ENCODE measurements around the gene ZCCHC24. TPM values are rescaled to one million over a fixed set of nuclear protein-coding genes. Genes with fewer than 3 reads are reported as not detected.

Gene ZCCHC24
- total RNA-seq, 1 donor from 2014 or later: 34.7 TPM

GRCh38 chr10:79468015-79468560, 22.7 kb upstream of the ZCCHC24 start:
- Histone ChIP-seq H3K27me3 (ENCODE audit: low read depth) (no peaks in the 10 kb centered on the region), H3K27ac (peak overlapping the region; percentile 14), H3K4me1 (peaks cover 20% of the 10 kb centered on the region), H3K9me3 (no peaks in the 10 kb centered on the region), H3K4me3 (no peak overlapping the region), H3K36me3 (no peaks in the 10 kb centered on the region)
- TF ChIP-seq, protein P1, sequence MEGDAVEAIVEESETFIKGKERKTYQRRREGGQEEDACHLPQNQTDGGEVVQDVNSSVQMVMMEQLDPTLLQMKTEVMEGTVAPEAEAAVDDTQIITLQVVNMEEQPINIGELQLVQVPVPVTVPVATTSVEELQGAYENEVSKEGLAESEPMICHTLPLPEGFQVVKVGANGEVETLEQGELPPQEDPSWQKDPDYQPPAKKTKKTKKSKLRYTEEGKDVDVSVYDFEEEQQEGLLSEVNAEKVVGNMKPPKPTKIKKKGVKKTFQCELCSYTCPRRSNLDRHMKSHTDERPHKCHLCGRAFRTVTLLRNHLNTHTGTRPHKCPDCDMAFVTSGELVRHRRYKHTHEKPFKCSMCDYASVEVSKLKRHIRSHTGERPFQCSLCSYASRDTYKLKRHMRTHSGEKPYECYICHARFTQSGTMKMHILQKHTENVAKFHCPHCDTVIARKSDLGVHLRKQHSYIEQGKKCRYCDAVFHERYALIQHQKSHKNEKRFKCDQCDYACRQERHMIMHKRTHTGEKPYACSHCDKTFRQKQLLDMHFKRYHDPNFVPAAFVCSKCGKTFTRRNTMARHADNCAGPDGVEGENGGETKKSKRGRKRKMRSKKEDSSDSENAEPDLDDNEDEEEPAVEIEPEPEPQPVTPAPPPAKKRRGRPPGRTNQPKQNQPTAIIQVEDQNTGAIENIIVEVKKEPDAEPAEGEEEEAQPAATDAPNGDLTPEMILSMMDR (IDR thresholded peaks at IDR 0.05): no peak
- ATAC-seq: peak; percentile 31 to 39
- no peak for DNase-seq
- intact Hi-C loops (cut with DNase I): loop anchor here (10.0 kb wide), 1 partner anchor 93 kb away; no protein-coding TSS in a partner anchor

GRCh38 chr10:79465341-79465740, 19.9 kb upstream of the ZCCHC24 start:
- Histone ChIP-seq H3K4me3 (no peak overlapping the region), H3K27ac (no peak overlapping the region), H3K27me3 (ENCODE audit: low read depth) (no peaks in the 10 kb centered on the region), H3K9me3 (no peaks in the 10 kb centered on the region), H3K4me1 (peaks cover 20% of the 10 kb centered on the region), H3K36me3 (no peaks in the 10 kb centered on the region)
- TF ChIP-seq, protein P1 (IDR thresholded peaks at IDR 0.05): no peak
- DNase-seq: no peak
- no peak for ATAC-seq
- intact Hi-C loops (cut with DNase I): loop anchor here (10.0 kb wide), 1 partner anchor 91 kb away; no protein-coding TSS in a partner anchor

GRCh38 chr10:79463578-79464496, 18.4 kb upstream of the ZCCHC24 start:
- Histone ChIP-seq H3K36me3 (no peaks in the 10 kb centered on the region), H3K9me3 (no peaks in the 10 kb centered on the region), H3K27ac (no peak overlapping the region), H3K4me1 (peaks cover 19% of the 10 kb centered on the region), H3K27me3 (ENCODE audit: low read depth) (no peaks in the 10 kb centered on the region), H3K4me3 (no peak overlapping the region)
- ATAC-seq: peak in 1 of 2 donors; percentile 29
- DNase-seq: no peak
- intact Hi-C loops (cut with DNase I): loop anchor here (10.0 kb wide), 1 partner anchor 89 kb away; no protein-coding TSS in a partner anchor
- TF ChIP-seq, protein P1 (IDR thresholded peaks at IDR 0.05): no peak

- TF ChIP-seq, protein P1 (IDR thresholded peaks at IDR 0.05): no peak
- no peaks in the 10 kb centered on the region for H3K4me1 ChIP-seq
- no peaks in the 10 kb centered on the region for H3K36me3 ChIP-seq
- intact Hi-C loops (cut with DNase I): loop anchor here (10.0 kb wide), 1 partner anchor 86 kb away; no protein-coding TSS in a partner anchor
- DNase-seq (no peak), ATAC-seq (no peak)
- H3K27ac ChIP-seq: no peak overlapping the region
- H3K9me3 ChIP-seq: no peaks in the 10 kb centered on the region
- H3K27me3 ChIP-seq (ENCODE audit: low read depth): no peaks in the 10 kb centered on the region
- no peak overlapping the region for H3K4me3 ChIP-seq
Measured at GRCh38 chr10:79460687-79461086, 15.3 kb upstream of the ZCCHC24 start.

GRCh38 chr10:79459243-79459642, 13.8 kb upstream of the ZCCHC24 start:
- Histone ChIP-seq H3K4me1 (peaks cover 1% of the 10 kb centered on the region), H3K27me3 (ENCODE audit: low read depth) (no peaks in the 10 kb centered on the region), H3K9me3 (no peaks in the 10 kb centered on the region), H3K36me3 (no peaks in the 10 kb centered on the region), H3K27ac (no peak overlapping the region), H3K4me3 (no peak overlapping the region)
- intact Hi-C loops (cut with DNase I): no loop called here
- ATAC-seq: no peak
- DNase-seq: no peak
- TF ChIP-seq, protein P1 (IDR thresholded peaks at IDR 0.05): no peak
